ENCODE measurements around the gene PPP2R5D.

GRCh38 chr6:43035495-43036194 lies 51.3 kb downstream of the PPP2R5D start:
- TF ChIP-seq, protein P1, sequence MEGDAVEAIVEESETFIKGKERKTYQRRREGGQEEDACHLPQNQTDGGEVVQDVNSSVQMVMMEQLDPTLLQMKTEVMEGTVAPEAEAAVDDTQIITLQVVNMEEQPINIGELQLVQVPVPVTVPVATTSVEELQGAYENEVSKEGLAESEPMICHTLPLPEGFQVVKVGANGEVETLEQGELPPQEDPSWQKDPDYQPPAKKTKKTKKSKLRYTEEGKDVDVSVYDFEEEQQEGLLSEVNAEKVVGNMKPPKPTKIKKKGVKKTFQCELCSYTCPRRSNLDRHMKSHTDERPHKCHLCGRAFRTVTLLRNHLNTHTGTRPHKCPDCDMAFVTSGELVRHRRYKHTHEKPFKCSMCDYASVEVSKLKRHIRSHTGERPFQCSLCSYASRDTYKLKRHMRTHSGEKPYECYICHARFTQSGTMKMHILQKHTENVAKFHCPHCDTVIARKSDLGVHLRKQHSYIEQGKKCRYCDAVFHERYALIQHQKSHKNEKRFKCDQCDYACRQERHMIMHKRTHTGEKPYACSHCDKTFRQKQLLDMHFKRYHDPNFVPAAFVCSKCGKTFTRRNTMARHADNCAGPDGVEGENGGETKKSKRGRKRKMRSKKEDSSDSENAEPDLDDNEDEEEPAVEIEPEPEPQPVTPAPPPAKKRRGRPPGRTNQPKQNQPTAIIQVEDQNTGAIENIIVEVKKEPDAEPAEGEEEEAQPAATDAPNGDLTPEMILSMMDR (IDR thresholded peaks at IDR 0.05; ENCODE audit: poor library complexity): no peak
- TF ChIP-seq EZH2phosphoT487 (IDR thresholded peaks at IDR 0.05; ENCODE audit: low read depth, severe bottlenecking, unreplicated experiment) (no peak), EZH2 (IDR thresholded peaks at IDR 0.05; ENCODE audit: borderline replicate concordance) (no peak)
